GM12872 (cell line): Measurements from ENCODE around the gene CADM2.

Experiments
- TF ChIP-seq, protein P1 (sequence below): IDR thresholded peaks from 3 replicates; pipeline ENCODE4 v1.5.1; 2011; ENCODE audit warnings: low read depth, mild to moderate bottlenecking, low read length, moderate library complexity; ENCODE audit not compliant: insufficient read depth

The CADM2 gene

DNA sequence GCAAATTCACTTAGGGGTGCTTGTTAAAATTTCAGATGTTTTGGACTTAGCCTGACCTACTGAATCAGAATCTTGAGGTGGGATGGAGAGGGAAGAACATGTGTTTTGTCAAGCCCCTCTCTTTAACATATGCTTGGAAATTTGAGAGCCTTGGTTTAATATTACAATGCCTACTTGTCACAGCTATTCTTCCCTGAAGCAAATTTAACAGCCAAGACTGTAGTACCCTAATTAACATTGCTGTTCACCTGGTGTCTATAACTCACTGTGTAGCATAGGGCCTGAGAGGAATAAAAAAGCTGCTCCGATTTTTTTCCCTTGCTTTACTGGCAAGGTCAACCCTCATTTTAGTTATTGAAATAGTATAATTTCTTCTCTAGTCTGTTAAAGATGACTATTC lies 880.1 kb downstream of the CADM2 start:
- TF ChIP-seq, protein P1, sequence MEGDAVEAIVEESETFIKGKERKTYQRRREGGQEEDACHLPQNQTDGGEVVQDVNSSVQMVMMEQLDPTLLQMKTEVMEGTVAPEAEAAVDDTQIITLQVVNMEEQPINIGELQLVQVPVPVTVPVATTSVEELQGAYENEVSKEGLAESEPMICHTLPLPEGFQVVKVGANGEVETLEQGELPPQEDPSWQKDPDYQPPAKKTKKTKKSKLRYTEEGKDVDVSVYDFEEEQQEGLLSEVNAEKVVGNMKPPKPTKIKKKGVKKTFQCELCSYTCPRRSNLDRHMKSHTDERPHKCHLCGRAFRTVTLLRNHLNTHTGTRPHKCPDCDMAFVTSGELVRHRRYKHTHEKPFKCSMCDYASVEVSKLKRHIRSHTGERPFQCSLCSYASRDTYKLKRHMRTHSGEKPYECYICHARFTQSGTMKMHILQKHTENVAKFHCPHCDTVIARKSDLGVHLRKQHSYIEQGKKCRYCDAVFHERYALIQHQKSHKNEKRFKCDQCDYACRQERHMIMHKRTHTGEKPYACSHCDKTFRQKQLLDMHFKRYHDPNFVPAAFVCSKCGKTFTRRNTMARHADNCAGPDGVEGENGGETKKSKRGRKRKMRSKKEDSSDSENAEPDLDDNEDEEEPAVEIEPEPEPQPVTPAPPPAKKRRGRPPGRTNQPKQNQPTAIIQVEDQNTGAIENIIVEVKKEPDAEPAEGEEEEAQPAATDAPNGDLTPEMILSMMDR, result no peak

DNA sequence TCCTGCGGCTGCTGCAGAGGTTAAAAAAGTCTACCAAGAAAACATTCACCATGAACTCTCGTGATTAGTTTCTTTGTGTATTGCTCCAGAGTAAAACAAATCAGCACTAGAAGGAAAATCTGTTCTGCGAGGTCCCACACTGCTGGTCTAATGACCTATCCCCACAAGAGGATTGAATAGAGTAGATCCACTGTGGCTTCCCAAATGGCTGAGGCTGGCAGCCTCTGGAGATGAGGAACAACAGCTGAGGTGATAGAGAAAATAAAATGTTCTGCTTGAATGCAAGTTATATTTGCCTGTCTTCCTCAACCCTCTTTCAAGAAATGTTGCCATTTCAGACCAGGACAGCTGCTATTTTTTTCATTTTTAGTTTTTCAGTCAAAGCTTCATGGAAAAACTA lies 883.3 kb downstream of the CADM2 start:
- TF ChIP-seq, protein P1, result no peak

DNA sequence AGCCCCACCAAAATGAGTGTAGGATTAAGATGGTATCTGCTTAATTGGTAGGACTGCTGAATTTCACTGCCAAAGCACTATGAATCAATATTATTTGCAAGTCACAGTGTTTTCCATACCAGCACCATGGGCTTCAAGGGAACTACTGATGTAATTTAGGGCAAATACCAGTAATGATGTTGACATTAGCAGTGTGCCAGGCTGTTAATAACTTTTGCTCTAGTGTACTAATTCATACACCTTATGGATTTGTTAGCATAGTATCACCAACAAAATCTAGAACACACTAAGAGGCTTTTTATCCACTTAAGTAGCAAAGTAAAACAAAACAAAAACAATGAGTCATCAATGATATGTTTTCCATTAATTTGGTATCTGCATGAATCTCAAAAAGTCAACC lies 888.2 kb downstream of the CADM2 start:
- TF ChIP-seq, protein P1, result no peak

DNA sequence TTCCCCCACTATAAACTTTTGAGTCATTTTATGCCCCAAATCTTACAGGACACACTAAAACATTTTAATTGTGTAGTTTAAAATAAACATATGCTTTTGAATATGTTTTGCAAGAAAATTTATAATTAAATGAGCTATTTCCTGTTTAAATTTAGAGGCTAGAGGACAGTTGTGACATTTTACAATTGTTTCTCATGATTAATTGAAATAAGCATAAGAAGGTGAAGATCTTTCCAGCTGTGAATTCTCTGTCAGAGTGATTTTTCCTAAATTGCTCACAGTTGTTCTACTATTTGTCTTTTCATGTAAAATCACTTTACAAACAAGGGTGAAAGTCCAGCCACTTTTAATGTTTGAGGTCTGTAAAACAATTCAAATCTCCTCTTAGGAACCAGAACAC lies 892.3 kb downstream of the CADM2 start:
- TF ChIP-seq, protein P1, result no peak

DNA sequence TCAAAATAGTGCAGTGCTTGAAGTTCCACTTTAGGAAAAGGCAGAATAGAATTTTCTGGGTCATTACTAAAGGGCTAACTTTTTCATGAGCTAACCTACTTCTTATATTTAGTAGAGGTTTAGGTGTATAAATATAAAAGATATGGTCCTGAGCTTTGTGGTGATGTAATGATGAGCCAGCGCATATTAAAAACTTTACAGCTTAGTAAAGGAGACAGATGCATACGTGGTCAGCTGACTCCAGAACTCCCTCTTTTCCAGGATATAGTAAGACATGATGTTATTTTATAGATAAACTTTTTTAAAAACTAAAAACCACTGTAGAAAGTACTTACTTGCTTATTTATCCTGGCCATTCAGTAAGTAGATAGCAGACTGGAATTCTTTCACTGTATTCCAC lies 895.0 kb downstream of the CADM2 start:
- TF ChIP-seq, protein P1, result no peak

DNA sequence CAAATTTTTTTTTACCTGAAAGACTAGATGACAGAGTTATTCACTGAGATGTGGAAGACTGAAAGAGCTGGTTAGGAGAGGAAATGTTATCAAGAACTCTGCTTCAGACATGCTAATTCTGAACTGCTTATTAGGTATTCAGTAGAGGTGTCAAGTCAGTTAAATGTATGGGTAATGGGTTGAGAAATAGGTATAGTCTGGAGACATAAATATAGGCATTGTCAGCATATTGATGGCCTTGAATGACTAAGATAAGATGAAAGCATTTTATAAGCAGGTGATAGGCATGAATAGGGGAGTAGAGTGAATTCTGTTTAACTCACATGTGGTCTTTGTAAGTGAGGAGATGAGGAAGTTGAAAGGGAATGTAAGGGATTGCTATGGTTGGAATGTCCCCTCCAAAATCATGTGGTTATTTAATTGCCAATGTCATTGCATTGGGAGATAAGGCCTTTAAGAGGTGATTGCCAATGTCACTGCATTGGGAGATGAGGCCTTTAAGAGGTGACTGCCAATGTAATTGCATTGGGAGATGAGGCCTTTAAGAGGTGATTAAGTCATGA lies 904.2 kb downstream of the CADM2 start:
- TF ChIP-seq, protein P1, result no peak

DNA sequence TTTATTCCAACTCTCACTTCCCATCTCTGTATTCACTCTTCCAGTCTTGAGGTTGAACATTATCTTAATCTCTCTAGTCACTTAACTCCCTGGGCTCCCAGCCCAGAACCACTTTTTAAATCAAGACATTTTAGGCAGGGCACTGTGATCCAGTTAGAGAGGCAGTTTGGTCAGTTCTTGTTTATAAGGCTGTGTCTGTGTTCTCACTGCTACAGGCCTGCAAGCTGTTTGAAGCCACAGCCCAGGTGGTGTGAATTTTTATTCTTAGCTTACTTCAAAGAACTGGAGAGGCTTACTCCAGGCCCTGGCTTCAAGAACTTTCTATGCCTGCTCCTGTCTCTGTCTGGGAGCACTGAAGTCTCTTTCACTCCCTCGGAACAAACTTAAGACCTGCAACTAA lies 906.1 kb downstream of the CADM2 start:
- TF ChIP-seq, protein P1, result no peak

DNA sequence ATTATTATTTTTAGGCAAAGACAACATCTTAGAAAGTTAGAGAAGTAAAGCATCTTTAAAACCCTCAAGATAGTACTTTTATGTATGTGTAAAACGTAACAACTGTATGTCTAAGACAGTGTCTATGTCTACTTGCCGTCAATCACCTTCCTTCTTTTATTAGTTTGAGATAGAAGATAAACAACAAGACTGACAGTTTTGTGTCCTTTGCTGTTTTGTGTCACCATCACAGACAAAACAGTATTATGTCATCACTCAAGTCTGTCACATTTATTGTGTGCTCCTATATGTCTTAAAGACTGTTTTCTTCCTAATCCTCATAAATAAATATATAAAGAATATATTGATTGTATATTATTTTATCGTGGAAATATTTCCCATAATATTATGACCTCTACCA lies 908.3 kb downstream of the CADM2 start:
- TF ChIP-seq, protein P1, result no peak
